GM06990 (cell line): ENCODE measurements around the gene TES.

Experiments
- DNase-seq: peaks from one replicate; pipeline ENCODE4 v3.0.0-alpha.2; 2011; ENCODE audit not compliant: insufficient read length; ENCODE audit errors: extremely low read depth
- H3K27me3 ChIP-seq: replicated peaks from 2 replicates; pipeline ENCODE4 v1.6.0; 2011; ENCODE audit warnings: low read length; ENCODE audit not compliant: control insufficient read depth, insufficient read depth
- H3K36me3 ChIP-seq: 2 replicates; pipeline ENCODE4 v1.5.1; 2011; ENCODE audit warnings: low read length; ENCODE audit not compliant: control insufficient read depth, insufficient read depth
- H3K4me3 ChIP-seq: replicated peaks from 2 replicates; pipeline ENCODE4 v1.5.1; 2011; ENCODE audit warnings: low read depth, mild to moderate bottlenecking, control low read depth, low read length
- TF ChIP-seq, protein P1 (sequence below): IDR thresholded peaks from 2 replicates; pipeline ENCODE4 v1.5.1; 2011; ENCODE audit warnings: low read length, control low read depth, mild to moderate bottlenecking, inconsistent platforms; ENCODE audit not compliant: insufficient read depth, poor library complexity, severe bottlenecking

The TES gene

DNA sequence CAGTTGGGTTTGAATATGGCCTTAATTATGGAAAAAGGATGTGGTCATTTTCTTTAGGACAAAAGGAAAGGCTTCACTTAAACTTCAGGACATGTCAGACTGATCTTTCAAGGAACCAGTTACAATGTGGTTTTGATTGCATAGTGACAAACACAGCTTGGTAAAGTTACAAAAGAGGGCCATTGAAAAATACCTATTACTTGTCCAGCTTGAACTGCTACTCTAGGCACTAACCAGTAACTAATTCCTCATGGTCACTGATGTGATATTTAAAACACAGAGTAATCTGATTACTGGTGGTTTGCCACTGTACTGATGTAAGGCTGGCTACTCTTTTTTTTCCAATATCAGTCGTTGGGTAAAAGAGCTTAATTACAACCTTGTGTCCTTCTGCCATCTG, 22.6 kb downstream of the TES start:
- TF ChIP-seq, protein P1, sequence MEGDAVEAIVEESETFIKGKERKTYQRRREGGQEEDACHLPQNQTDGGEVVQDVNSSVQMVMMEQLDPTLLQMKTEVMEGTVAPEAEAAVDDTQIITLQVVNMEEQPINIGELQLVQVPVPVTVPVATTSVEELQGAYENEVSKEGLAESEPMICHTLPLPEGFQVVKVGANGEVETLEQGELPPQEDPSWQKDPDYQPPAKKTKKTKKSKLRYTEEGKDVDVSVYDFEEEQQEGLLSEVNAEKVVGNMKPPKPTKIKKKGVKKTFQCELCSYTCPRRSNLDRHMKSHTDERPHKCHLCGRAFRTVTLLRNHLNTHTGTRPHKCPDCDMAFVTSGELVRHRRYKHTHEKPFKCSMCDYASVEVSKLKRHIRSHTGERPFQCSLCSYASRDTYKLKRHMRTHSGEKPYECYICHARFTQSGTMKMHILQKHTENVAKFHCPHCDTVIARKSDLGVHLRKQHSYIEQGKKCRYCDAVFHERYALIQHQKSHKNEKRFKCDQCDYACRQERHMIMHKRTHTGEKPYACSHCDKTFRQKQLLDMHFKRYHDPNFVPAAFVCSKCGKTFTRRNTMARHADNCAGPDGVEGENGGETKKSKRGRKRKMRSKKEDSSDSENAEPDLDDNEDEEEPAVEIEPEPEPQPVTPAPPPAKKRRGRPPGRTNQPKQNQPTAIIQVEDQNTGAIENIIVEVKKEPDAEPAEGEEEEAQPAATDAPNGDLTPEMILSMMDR, result no peak
- Histone ChIP-seq H3K4me3 (no peak overlapping the region), H3K27me3 (no peaks in the 10 kb centered on the region), H3K36me3 (no peaks in the 10 kb centered on the region)
- no peak for DNase-seq

DNA sequence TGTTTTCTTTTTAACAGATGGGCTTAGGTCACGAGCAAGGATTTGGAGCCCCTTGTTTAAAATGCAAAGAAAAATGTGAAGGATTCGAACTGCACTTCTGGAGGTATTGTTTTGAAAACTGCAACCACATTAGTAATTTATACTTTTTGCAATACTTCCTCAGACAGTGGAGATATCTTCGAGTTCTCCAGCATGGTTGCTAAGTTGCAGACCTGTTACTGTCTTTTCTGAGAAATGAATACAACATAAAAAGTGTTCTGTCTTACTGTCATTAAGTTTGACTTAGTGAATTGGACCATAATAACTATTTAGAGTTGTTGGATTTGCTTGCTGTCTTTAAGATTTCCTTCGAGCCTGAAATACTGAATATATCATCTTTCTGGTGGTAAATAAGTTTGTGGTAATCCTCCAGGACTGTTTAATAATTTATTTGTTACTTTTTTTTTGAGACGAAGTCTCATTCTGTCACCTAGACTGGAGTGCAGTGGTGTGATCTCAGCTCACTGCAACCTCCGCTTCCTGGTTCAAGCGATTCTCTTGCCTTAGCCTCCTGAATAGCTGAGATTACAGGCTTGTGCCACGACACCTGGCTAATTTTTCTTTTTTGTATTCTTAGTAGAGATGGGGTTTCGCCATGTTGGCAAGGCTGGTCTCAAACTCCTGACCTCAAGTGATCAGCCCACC, 24.3 kb downstream of the TES start:
- H3K36me3 ChIP-seq, result no peaks in the 10 kb centered on the region
- DNase-seq, result no peak
- H3K27me3 ChIP-seq, result no peaks in the 10 kb centered on the region
- TF ChIP-seq, protein P1, result no peak
- no peak overlapping the region for H3K4me3 ChIP-seq

DNA sequence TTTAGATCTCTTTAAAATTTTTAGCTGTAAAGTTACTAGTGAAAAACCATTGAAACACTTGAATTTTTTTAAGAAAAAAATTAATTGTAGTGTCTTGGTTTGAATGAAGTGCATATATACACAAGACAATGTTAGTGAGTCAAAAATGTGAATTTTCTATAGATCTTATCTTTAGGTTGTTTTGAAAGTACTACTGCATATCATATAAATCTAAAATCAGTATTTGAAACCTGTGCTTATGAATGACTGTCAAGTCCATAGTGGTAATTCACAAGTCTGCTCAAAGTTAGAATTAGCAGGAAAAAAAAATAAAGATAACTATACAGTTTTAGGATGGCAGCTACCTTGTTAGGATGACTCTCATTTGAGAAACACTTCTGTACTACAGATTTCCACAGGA, 25.0 kb downstream of the TES start:
- no peaks in the 10 kb centered on the region for H3K36me3 ChIP-seq
- no peak for DNase-seq
- H3K27me3 ChIP-seq, result no peaks in the 10 kb centered on the region
- TF ChIP-seq, protein P1, result no peak
- H3K4me3 ChIP-seq, result no peak overlapping the region

DNA sequence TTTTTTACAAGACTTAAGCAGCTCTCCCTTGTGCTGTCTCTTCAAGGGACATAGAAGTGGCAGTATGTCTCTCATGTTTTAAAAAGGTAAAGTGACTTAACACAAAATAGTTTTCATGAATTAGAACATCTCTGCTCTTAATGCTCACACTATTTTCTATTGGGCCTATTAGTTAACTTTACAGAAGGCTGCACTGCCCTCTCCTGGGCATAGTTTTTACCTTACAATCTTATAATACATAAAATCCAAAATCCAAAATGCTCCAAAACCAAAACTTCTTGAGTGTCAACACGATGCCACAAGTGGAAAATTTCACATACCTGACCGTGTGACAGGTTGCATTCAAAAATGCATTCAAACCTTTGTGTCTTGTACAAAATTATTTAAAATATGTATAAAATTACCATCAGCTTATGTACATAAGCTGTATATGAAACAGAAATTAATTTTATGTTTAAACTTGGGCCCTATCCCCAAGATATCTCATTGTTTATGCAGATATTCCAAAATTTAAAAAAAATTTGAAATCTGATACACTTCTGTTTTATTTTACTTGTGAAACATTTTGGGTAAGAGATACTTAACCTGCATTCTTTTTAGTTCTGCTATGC, 25.8 kb downstream of the TES start:
- no peak for DNase-seq
- H3K27me3 ChIP-seq, result no peaks in the 10 kb centered on the region
- no peaks in the 10 kb centered on the region for H3K36me3 ChIP-seq
- H3K4me3 ChIP-seq, result no peak overlapping the region
- TF ChIP-seq, protein P1, result peak; percentile 52

DNA sequence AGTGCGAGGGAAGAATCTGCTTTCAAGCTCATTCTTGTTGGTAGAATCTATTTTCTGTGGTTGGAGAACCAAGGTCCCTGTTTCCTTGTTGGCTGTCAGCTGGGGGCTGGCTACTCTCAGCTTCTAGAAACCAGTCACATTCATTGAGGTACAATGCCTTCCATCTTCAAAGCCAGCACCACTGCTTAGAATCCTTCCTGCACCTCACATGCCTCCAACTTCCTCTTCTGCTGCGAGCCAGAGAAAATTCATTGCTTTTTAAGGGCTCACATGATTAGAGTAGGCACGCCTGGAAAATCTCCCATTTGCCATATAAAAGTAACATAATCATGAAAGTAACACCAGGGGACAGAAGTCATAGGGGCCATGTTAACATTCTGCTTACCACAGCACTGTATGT, 28.7 kb downstream of the TES start:
- Histone ChIP-seq H3K27me3 (no peaks in the 10 kb centered on the region), H3K36me3 (no peaks in the 10 kb centered on the region), H3K4me3 (no peak overlapping the region)
- no peak for DNase-seq
- TF ChIP-seq, protein P1, result no peak
